ENCODE data around the gene SAMD11. TPM values are rescaled to one million over a fixed set of nuclear protein-coding genes. Genes with fewer than 3 reads are reported as not detected.

The SAMD11 gene
- total and polyA plus RNA-seq, 2 donors (not counting 1 experiment from before 2014, with no cell fraction given), result not detected

- Histone ChIP-seq H3K9ac (ENCODE audit: low read length) (no peak overlapping the region), H3K79me2 (ENCODE audit: control insufficient read depth, insufficient read depth, low read length) (no peaks in the 10 kb centered on the region), H3K4me2 (replicated peaks; ENCODE audit: low read depth, low read length, poor library complexity, severe bottlenecking) (no peak overlapping the region), H3K36me3 (replicated peaks in 1 of 2; ENCODE audit: control extremely low read depth in 1 of 2, control insufficient read depth in 1 of 2, extremely low read depth in 1 of 2, insufficient read depth in 2 of 2, low read length in 1 of 2) (peaks cover 0 to 75% of the 10 kb centered on the region in 2 experiments), H3K4me1 (ENCODE audit: control insufficient read depth in 2 of 2, insufficient read depth in 2 of 2, low read length in 2 of 2) (peaks cover 2% of the 10 kb centered on the region in 2 donors), H2AFZ (ENCODE audit: insufficient read depth, low read depth, low read length, poor library complexity, severe bottlenecking) (no peak overlapping the region), H3K27ac (ENCODE audit: low read length in 2 of 2) (no peak overlapping the region), H3K9me3 (ENCODE audit: control extremely low read depth in 1 of 3, control insufficient read depth in 2 of 3, insufficient read depth in 1 of 3, low read length in 2 of 3) (no peaks in the 10 kb centered on the region), H4K20me1 (ENCODE audit: control insufficient read depth, insufficient read depth, low read length, poor library complexity, severe bottlenecking) (peaks cover 55% of the 10 kb centered on the region), H3K27me3 (replicated peaks in 1 of 4; ENCODE audit: control extremely low read depth in 1 of 4, control insufficient read depth in 3 of 4, insufficient read depth in 4 of 4, low read length in 3 of 4) (peaks cover 0 to 4% (median 1%) of the 10 kb centered on the region in 4 experiments), H3K4me3 (ENCODE audit: control extremely low read depth in 1 of 5, extremely low read depth in 1 of 5, insufficient read depth in 1 of 5, low read depth in 2 of 5, low read length in 4 of 5) (no peak overlapping the region)
- DNase-seq (no peak), ATAC-seq (ENCODE audit: low read depth) (no peak)
- WGBS (ENCODE audit: insufficient coverage), result 96% methylated on average over 14 of the region's 15 CpGs
- Mint-ChIP-seq H3K27ac (no peak overlapping the region), H3K4me3 (no peak overlapping the region), H3K9me3 (ENCODE audit: insufficient read depth) (no peaks in the 10 kb centered on the region), H3K4me1 (no peaks in the 10 kb centered on the region), H3K27me3 (no peaks in the 10 kb centered on the region)
- CTCF ChIA-PET, result no interaction called here
- intact Hi-C loops (cut with micrococcal nuclease), result no loop called here
- POLR2A ChIA-PET, result no interaction called here
- TF ChIP-seq EZH2 (IDR thresholded peaks at IDR 0.05; ENCODE audit: borderline replicate concordance, insufficient read depth, low read depth, low read length, poor library complexity, severe bottlenecking), result no peak
- TF ChIP-seq CTCF (IDR thresholded peaks at IDR 0.05), result no peak
Observed at GRCh38 chr1:947958-948357, 24.2 kb downstream of the SAMD11 start.

GRCh38 chr1:950268-950667, 26.5 kb downstream of the SAMD11 start:
- H4K20me1 ChIP-seq (ENCODE audit: control insufficient read depth, insufficient read depth, low read length, poor library complexity, severe bottlenecking), result peaks cover 73% of the 10 kb centered on the region
- Mint-ChIP-seq H3K9me3 (ENCODE audit: insufficient read depth) (no peaks in the 10 kb centered on the region), H3K4me1 (no peaks in the 10 kb centered on the region), H3K4me3 (no peak overlapping the region), H3K27me3 (no peaks in the 10 kb centered on the region), H3K27ac (no peak overlapping the region)
- H3K79me2 ChIP-seq (ENCODE audit: control insufficient read depth, insufficient read depth, low read length), result no peaks in the 10 kb centered on the region
- 98% methylated on average over 9 of the region's 9 CpGs for WGBS (ENCODE audit: insufficient coverage)
- H3K27ac ChIP-seq (ENCODE audit: low read length in 2 of 2), result no peak overlapping the region
- H3K9me3 ChIP-seq (ENCODE audit: control extremely low read depth in 1 of 3, control insufficient read depth in 2 of 3, insufficient read depth in 1 of 3, low read length in 2 of 3), result no peaks in the 10 kb centered on the region
- TF ChIP-seq CTCF (IDR thresholded peaks at IDR 0.05), result no peak
- no peak for TF ChIP-seq EZH2 (IDR thresholded peaks at IDR 0.05; ENCODE audit: borderline replicate concordance, insufficient read depth, low read depth, low read length, poor library complexity, severe bottlenecking)
- no peak overlapping the region for H2AFZ ChIP-seq (ENCODE audit: insufficient read depth, low read depth, low read length, poor library complexity, severe bottlenecking)
- no peak overlapping the region for H3K9ac ChIP-seq (ENCODE audit: low read length)
- peaks cover 0 to 92% of the 10 kb centered on the region in 2 experiments for H3K36me3 ChIP-seq (replicated peaks in 1 of 2; ENCODE audit: control extremely low read depth in 1 of 2, control insufficient read depth in 1 of 2, extremely low read depth in 1 of 2, insufficient read depth in 2 of 2, low read length in 1 of 2)
- DNase-seq (no peak), ATAC-seq (ENCODE audit: low read depth) (no peak)
- POLR2A ChIA-PET, result no interaction called here
- no peaks in the 10 kb centered on the region for H3K27me3 ChIP-seq (replicated peaks in 1 of 4; ENCODE audit: control extremely low read depth in 1 of 4, control insufficient read depth in 3 of 4, insufficient read depth in 4 of 4, low read length in 3 of 4)
- H3K4me3 ChIP-seq (ENCODE audit: control extremely low read depth in 1 of 5, extremely low read depth in 1 of 5, insufficient read depth in 1 of 5, low read depth in 2 of 5, low read length in 4 of 5), result no peak overlapping the region
- CTCF ChIA-PET, result no interaction called here
- H3K4me1 ChIP-seq (ENCODE audit: control insufficient read depth in 2 of 2, insufficient read depth in 2 of 2, low read length in 2 of 2), result peaks cover 0 to under 1% of the 10 kb centered on the region in 2 donors
- intact Hi-C loops (cut with micrococcal nuclease), result no loop called here
- no peak overlapping the region for H3K4me2 ChIP-seq (replicated peaks; ENCODE audit: low read depth, low read length, poor library complexity, severe bottlenecking)
